ENCODE results near the gene ATP8B4. TPM values are rescaled to one million over a fixed set of nuclear protein-coding genes. Genes with fewer than 3 reads are reported as not detected.

Gene ATP8B4
- total RNA-seq, 2 experiments from 2014 or later = 0.31 TPM; not detected in 1

DNA sequence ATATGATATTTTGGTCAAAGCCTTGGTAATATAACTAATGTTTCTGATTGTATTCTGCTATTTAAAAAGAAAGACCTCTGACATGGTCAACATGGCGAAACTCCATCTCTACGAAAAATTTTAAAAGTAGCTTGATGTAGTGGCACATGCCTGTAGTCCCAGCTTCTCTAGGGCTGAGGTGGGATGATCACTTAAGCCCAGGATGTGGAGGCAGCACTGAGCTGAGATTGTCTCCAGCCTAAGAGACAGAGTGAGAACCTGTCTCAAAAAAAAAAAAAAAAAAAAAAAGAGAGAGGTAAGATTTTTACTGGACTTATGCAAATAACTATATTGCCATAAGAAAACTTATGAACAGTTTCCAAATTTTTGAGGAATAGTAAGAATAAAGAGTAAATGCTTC is 32.4 kb upstream of the ATP8B4 start:
- H3K4me3 Mint-ChIP-seq = no peak overlapping the region
- H3K36me3 Mint-ChIP-seq (ENCODE audit: low read depth) = no peaks in the 10 kb centered on the region
- H3K27ac Mint-ChIP-seq = no peak overlapping the region
- peaks cover 2% of the 10 kb centered on the region for H3K9me3 Mint-ChIP-seq
- DNase-seq (no peak), ATAC-seq (ENCODE audit: poor library complexity) (no peak)
- no peaks in the 10 kb centered on the region for H3K27me3 Mint-ChIP-seq
- TF ChIP-seq, protein P1, sequence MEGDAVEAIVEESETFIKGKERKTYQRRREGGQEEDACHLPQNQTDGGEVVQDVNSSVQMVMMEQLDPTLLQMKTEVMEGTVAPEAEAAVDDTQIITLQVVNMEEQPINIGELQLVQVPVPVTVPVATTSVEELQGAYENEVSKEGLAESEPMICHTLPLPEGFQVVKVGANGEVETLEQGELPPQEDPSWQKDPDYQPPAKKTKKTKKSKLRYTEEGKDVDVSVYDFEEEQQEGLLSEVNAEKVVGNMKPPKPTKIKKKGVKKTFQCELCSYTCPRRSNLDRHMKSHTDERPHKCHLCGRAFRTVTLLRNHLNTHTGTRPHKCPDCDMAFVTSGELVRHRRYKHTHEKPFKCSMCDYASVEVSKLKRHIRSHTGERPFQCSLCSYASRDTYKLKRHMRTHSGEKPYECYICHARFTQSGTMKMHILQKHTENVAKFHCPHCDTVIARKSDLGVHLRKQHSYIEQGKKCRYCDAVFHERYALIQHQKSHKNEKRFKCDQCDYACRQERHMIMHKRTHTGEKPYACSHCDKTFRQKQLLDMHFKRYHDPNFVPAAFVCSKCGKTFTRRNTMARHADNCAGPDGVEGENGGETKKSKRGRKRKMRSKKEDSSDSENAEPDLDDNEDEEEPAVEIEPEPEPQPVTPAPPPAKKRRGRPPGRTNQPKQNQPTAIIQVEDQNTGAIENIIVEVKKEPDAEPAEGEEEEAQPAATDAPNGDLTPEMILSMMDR (IDR thresholded peaks at IDR 0.05) = no peak
- H3K27ac ChIP-seq (ENCODE audit: low read depth in 1 of 2, low read length in 2 of 2) = no peak overlapping the region
- CTCF ChIA-PET = interaction anchor here (0.6 to 0.7 kb wide), 3 partner anchors 42 to 1341 kb away, joined by 3 read pairs; partner anchors contain the start of gene CEP152
- H3K27me3 ChIP-seq (ENCODE audit: control insufficient read depth in 1 of 2, insufficient read depth in 2 of 2, low read length in 2 of 2) = peaks cover 0 to 4% of the 10 kb centered on the region in 2 experiments
- no peaks in the 10 kb centered on the region for H3K4me1 Mint-ChIP-seq (ENCODE audit: low read depth)
- H3K4me1 ChIP-seq (ENCODE audit: insufficient read depth, low read length) = no peaks in the 10 kb centered on the region
- intact Hi-C loops (cut with DNase I, micrococcal nuclease) = no loop called here
- POLR2A ChIA-PET = no interaction called here
- H3K36me3 ChIP-seq (ENCODE audit: insufficient read depth, low read length) = no peaks in the 10 kb centered on the region
- peaks cover 0 to 3% of the 10 kb centered on the region in 2 experiments for H3K9me3 ChIP-seq (ENCODE audit: control insufficient read depth in 1 of 2, insufficient read depth in 1 of 2, low read length in 2 of 2)
- H3K4me3 ChIP-seq (ENCODE audit: low read length) = no peak overlapping the region

DNA sequence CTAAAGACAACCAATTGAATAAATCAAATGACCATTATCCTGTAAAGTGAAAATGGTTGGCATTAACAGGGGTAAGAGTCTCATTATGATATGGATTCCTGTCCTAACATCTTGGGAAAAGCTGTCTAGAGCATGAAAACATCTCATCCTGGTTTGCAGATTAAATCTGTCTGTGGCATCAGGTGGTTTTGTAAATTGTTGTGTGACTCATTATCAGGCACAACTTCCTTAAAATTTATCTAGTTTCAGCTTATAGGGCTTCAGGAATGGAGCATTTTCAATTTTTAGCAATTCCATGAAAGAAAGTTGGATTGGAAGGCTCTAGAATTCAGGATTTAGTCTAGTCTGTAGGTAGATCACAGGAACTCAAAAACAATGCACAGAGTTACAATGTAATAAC is 31.8 kb upstream of the ATP8B4 start:
- ChIA-PET POLR2A (no interaction called here), CTCF (interaction anchor here (0.6 kb wide), 1 partner anchor 51 kb away, joined by 3 read pairs; no protein-coding TSS in a partner anchor)
- intact Hi-C loops (cut with DNase I, micrococcal nuclease) = no loop called here
- H3K27ac ChIP-seq (ENCODE audit: low read depth in 1 of 2, low read length in 2 of 2) = no peak overlapping the region
- ATAC-seq (ENCODE audit: poor library complexity) = no peak
- DNase-seq = no peak
- no peak overlapping the region for H3K4me3 ChIP-seq (ENCODE audit: low read length)
- H3K4me1 Mint-ChIP-seq (ENCODE audit: low read depth) = no peaks in the 10 kb centered on the region
- no peaks in the 10 kb centered on the region for H3K27me3 Mint-ChIP-seq
- H3K27me3 ChIP-seq (ENCODE audit: control insufficient read depth in 1 of 2, insufficient read depth in 2 of 2, low read length in 2 of 2) = peaks cover 0 to 5% of the 10 kb centered on the region in 2 experiments
- TF ChIP-seq, protein P1 (IDR thresholded peaks at IDR 0.05) = no peak
- H3K36me3 Mint-ChIP-seq (ENCODE audit: low read depth) = no peaks in the 10 kb centered on the region
- H3K36me3 ChIP-seq (ENCODE audit: insufficient read depth, low read length) = no peaks in the 10 kb centered on the region
- no peak overlapping the region for H3K4me3 Mint-ChIP-seq
- H3K27ac Mint-ChIP-seq = no peak overlapping the region
- no peaks in the 10 kb centered on the region for H3K4me1 ChIP-seq (ENCODE audit: insufficient read depth, low read length)
- peaks cover 0 to 3% of the 10 kb centered on the region in 2 experiments for H3K9me3 ChIP-seq (ENCODE audit: control insufficient read depth in 1 of 2, insufficient read depth in 1 of 2, low read length in 2 of 2)
- H3K9me3 Mint-ChIP-seq = peaks cover 2% of the 10 kb centered on the region

DNA sequence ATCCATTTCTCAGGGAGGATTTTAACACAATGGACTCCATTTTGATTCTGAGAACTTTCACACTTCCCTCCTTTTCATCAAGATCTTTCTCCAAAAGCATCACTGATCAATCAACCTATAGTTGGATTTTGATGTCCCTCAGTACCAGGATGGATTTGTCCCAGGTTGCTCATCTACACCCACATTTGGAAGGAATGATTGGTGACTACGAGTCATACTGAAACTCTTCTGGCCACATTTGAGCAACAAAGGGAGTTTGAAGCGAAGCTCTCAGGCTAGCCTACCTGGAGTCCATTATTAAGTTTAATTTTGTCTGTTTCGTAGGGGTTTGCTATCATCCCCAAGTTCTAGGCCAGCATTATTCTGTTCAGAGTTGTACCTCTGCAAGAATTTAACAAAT is 31.3 kb upstream of the ATP8B4 start:
- no peak for ATAC-seq (ENCODE audit: poor library complexity)
- no peak for DNase-seq
- H3K4me1 Mint-ChIP-seq (ENCODE audit: low read depth) = no peaks in the 10 kb centered on the region
- peaks cover 2% of the 10 kb centered on the region for H3K9me3 Mint-ChIP-seq
- no peak overlapping the region for H3K27ac Mint-ChIP-seq
- H3K4me1 ChIP-seq (ENCODE audit: insufficient read depth, low read length) = no peaks in the 10 kb centered on the region
- no peaks in the 10 kb centered on the region for H3K36me3 ChIP-seq (ENCODE audit: insufficient read depth, low read length)
- no peak overlapping the region for H3K4me3 Mint-ChIP-seq
- H3K36me3 Mint-ChIP-seq (ENCODE audit: low read depth) = no peaks in the 10 kb centered on the region
- H3K27me3 Mint-ChIP-seq = no peaks in the 10 kb centered on the region
- peaks cover 0 to 5% of the 10 kb centered on the region in 2 experiments for H3K27me3 ChIP-seq (ENCODE audit: control insufficient read depth in 1 of 2, insufficient read depth in 2 of 2, low read length in 2 of 2)
- peaks cover 0 to 3% of the 10 kb centered on the region in 2 experiments for H3K9me3 ChIP-seq (ENCODE audit: control insufficient read depth in 1 of 2, insufficient read depth in 1 of 2, low read length in 2 of 2)
- CTCF ChIA-PET = no interaction called here
- POLR2A ChIA-PET = no interaction called here
- no peak overlapping the region for H3K4me3 ChIP-seq (ENCODE audit: low read length)
- TF ChIP-seq, protein P1 (IDR thresholded peaks at IDR 0.05) = no peak
- no peak overlapping the region for H3K27ac ChIP-seq (ENCODE audit: low read depth in 1 of 2, low read length in 2 of 2)
- intact Hi-C loops (cut with DNase I, micrococcal nuclease) = no loop called here

All from CD4-positive, alpha-beta T cell (primary cell).